HG03139 (cell line): ENCODE data around the gene TBX15.

Experiments used
- ATAC-seq: cut with Tn5 transposase; IDR thresholded peaks from one replicate; pipeline ENCODE4 v1.9.1; 2021; ENCODE audit not compliant: unreplicated experiment

The TBX15 gene

GRCh38 chr1:119002028-119002686 lies 14.0 kb upstream of the TBX15 start:
- no peak for ATAC-seq

- ATAC-seq = no peak
These were observed 13.3 kb upstream of the TBX15 start for GRCh38 chr1:119001181-119002027.

DNA sequence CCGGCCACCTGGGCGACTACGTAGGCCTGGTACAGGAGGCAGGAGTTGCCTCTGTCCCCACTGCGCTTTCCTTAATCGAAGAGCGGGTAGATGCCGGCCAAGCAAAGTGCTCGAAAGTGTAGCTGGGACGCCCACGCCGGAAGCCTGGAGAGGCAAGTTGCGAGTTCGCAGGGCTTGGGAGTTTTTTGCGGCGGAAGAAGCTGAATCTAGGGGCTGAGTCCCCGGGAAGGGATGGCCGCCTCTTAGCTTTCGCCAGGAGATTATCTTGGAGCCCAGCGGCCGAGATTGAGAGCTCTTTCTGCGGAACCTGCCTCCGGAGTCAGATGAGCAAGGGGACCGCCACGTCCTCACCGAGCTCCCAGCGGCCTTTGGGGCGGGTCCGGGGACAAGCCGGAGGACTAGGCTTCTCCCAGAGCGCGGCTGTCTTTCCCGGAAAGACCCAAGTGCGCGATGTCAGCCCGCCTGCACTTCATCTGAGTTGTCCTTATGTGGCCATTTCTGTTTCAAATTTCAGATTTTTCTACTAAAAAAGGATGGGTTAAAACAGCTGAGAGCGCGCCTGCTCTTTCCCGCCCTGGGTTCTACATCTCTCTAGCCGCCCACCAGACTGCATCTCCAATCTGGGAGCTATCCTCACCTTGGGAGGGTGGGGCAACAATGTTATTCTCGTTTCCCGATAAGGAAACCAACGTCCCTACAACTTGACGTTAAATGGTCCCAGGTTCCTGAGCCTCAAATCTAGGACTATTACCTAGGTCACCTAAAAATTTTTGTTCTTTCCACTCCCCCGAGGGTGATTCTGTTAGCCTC lies 12.4 kb upstream of the TBX15 start:
- no peak for ATAC-seq

GRCh38 chr1:118999348-119000071 lies 11.4 kb upstream of the TBX15 start:
- no peak for ATAC-seq

DNA sequence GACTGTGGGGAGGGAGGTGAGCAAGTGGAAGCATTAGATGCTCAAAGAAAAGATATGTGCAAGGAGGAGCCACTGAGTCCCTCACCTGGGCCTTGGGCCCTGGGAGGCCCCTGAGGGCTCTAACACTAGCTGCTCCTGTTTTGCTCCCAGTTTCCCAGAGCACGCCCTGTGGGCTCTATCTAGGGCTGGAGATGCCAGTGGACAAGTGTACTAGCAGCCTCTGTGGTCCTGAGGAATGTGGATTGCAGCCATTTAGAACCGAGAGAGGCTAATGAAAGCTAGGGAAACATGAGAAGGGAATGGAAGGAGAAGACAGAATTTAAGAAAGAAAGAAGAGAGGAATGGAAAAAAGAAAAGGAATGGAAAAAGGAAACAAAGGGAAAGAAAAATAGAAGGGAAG lies 10.0 kb upstream of the TBX15 start:
- ATAC-seq = no peak

GRCh38 chr1:118997225-118997624 lies 9.1 kb upstream of the TBX15 start:
- ATAC-seq = no peak

- no peak for ATAC-seq
These were observed 7.3 kb upstream of the TBX15 start for GRCh38 chr1:118995312-118996016.

DNA sequence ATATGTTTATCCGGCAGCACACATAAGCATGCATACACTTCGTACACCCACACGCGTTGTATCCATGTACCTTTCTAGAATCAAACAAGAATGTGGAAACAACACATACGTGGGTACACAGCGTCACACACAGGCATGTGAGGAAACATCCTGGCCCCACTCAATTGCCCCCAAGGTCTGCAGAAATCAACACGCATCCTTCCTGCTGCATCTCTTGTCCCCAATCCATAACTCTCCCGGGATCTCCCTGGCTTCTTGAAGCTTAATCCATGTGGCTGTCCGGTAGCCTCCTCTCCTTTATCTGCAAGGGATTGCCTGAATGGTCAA lies 5.5 kb upstream of the TBX15 start:
- no peak for ATAC-seq

DNA sequence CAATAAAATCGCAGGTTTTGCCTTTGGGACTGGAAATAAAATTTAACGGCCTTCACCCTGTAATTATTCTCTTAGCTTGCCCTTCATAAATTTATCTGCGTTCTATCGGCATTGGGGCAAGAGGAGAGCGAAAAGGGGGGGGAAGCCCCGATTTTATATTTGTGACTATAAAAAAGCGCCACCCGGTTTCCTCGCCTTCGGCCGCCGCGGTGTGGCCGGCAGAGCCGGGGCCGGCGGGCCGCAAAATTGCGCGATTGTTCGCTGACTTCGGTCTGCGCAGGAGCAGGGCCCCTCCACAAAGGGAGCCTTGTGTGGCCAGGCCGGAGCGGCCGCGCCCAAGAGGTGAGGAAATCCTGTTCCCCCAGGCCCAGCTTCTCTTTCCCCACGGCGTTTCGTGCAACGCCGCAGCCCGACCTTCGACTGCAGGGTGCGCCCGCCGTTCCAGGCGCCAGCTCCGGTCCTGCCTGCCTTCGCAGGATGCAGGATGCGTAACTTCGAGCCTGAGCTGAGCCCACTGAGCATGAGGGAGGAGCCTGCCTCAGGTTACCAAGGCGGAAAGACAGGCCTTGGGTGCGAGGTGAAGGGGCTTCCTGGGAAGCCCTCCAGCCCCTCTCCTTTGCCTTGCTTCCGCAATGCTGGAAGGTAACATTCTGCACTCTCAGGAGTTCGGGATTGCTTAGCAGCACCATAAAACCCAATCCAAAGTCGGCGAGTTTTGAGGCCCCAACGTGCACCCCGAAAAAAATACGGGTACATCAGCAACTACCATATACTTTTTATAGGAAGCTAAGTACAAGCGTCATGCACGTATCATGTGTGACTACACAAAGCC lies 4.9 kb upstream of the TBX15 start:
- no peak for ATAC-seq

- ATAC-seq = no peak
These were observed 4.2 kb upstream of the TBX15 start for GRCh38 chr1:118992237-118992825.

GRCh38 chr1:118991448-118991847 lies 3.3 kb upstream of the TBX15 start:
- no peak for ATAC-seq

DNA sequence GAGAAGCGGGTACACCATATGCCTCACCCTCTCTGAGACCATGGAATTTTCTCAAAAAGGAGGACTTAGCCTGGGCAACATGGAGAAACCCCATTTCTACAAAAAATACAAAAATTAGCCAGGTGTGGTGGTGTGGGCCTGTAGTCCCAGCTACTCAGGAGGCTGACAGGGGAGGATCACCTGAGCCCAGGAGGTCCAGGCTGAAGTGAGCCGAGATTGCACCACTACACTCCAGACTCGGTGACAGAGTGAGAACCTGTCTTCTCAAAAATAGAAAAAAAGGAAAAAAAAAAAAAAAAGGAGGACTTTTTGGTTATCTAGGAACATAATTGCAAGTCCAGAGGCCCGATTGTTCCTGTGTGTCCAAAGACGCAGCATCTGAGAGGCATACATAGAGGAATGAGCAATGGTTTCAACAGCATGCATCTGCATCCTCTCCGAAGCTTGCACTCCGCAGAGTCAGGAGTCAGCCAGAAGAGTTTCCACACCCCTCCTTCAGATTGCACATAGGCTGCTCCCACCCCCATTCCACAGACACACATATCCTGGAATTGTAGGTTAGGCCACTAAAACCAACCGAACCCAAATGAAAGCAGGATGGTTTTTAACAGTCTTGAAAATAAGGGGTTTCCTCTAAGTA lies 2.5 kb upstream of the TBX15 start:
- no peak for ATAC-seq

DNA sequence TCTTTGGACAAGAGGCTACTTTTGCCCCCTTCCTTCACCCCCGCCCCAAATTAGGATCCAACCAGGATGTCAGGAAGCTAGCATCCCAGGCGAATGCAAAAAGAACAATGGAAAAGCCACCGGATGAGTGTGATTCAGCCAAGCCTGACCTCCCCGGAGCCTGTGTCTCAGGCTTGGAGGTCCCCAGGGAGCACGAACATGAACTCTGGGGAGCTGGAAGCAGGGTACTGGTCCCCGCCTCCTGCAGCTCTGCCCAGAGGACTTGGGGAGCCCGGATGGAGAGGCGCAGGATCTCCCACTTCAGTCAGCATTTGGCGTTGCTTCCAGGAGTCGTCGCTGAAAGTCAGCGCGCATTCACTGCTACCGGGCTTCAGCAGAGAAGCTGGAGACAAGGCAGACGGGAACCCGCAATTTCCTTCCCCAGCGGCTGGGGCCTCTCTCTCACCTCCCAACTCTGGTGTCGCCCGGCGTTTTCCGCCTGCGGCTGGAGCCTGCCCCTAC lies 1.8 kb upstream of the TBX15 start:
- ATAC-seq = no peak

DNA sequence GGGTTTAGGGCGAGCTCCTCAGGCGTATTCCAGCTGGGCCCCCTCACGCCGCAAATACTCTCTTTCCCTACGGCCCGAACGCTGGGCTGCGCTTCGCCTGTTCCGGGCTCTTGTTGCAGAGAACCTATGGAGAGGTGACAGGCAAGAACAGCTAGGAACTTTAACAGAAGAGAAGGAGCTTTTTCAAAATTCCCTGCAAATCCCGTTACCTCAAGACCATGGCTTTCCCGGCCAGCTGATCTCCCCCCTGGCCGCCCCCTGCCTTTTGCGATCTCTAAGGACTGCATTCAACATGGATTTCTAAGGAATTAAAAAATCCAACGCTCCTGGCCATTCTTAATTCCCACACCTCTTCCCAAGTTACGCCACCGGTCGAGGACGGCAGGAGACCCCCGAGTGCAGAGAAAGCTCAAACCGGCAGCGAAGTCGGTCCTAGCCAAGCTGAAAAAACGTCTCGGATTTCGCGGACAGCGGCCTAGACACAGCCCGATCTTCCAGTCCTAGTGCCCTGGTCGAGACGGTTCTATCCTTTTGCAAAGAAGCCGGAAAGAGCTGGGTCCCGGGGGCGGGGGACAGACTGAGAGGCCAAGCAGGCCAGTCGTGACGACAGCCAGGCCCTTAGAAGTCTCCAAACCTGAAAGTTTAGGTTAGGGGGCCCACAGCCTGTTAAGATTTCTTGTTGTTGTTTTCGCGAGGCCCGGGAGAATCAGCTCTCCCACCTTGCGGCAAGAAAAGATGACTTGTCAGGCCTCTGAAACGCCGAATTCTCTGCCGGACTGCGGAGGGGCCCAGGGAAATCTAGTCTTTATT lies 1.1 kb upstream of the TBX15 start:
- ATAC-seq = no peak

DNA sequence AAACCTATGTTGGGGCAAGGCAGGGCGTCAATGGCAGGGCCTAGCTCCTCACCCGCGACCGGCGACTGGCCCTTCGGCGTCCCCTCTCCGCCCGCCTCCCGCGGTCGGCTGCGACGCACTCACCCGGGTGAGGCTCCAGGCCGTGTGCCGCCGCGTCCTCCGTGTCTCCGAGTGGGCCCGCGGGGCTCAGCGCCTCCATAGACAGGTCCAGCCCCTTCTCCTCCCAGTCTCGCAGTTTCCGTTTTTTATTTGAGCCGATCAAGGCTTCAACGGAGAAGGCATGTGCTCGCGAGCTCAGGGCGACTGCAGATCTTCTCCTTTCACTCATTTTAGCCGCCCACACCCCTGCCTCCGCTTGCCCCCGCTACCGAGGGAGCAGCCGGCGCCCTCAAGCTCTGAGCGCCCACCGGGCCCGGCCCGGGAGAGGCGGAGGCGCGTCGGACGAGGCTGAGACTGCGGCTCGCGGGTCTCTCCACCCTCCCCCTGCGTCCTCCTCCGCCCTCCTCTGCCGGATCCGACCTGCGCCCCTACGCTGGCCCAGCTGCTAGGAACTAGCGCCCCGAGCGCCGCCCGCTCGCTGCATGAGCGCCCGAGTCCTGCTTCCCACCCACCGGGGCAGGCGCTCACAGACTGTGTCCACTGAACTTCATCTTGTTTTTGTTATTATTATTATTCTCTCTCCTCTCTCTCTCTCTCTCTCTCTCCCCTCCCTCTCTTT lies 516 bp downstream of the TBX15 start:
- ATAC-seq = no peak

- ATAC-seq = no peak
These were observed 1.3 kb downstream of the TBX15 start for GRCh38 chr1:118986555-118987467.
